Astrocyte of the cerebellum (primary cell): ENCODE data around the gene GTPBP8.

Experiments used
- DNase-seq: peaks from one replicate; pipeline ENCODE4 v3.0.0-alpha.2; 2011; ENCODE audit warnings: low read depth
- H3K4me3 ChIP-seq: 2 replicates; pipeline ENCODE4 v1.5.1; 2011; ENCODE audit warnings: mild to moderate bottlenecking, low read depth, low read length, moderate library complexity
- in situ Hi-C: cut with HindIII; loops from 2 replicates; pipeline ENCODE4 v1.10.0; 2017; ENCODE audit warnings: low sequenced_read_pairs
- TF ChIP-seq, protein P1 (sequence below): IDR thresholded peaks from 2 replicates; pipeline ENCODE4 v1.5.1; 2012; ENCODE audit warnings: low read length, low read depth, moderate library complexity, mild to moderate bottlenecking; ENCODE audit errors: missing control alignments

The GTPBP8 gene

GRCh38 chr3:113005611-113006010 is 14.8 kb downstream of the GTPBP8 start:
- in situ Hi-C loops: no loop called here
- TF ChIP-seq, protein P1, sequence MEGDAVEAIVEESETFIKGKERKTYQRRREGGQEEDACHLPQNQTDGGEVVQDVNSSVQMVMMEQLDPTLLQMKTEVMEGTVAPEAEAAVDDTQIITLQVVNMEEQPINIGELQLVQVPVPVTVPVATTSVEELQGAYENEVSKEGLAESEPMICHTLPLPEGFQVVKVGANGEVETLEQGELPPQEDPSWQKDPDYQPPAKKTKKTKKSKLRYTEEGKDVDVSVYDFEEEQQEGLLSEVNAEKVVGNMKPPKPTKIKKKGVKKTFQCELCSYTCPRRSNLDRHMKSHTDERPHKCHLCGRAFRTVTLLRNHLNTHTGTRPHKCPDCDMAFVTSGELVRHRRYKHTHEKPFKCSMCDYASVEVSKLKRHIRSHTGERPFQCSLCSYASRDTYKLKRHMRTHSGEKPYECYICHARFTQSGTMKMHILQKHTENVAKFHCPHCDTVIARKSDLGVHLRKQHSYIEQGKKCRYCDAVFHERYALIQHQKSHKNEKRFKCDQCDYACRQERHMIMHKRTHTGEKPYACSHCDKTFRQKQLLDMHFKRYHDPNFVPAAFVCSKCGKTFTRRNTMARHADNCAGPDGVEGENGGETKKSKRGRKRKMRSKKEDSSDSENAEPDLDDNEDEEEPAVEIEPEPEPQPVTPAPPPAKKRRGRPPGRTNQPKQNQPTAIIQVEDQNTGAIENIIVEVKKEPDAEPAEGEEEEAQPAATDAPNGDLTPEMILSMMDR: no peak
- no peak overlapping the region for H3K4me3 ChIP-seq
- no peak for DNase-seq

- no peak for DNase-seq
- in situ Hi-C loops: no loop called here
- H3K4me3 ChIP-seq: no peak overlapping the region
- TF ChIP-seq, protein P1: no peak
These were observed 15.7 kb downstream of the GTPBP8 start for GRCh38 chr3:113006359-113007056.

DNA sequence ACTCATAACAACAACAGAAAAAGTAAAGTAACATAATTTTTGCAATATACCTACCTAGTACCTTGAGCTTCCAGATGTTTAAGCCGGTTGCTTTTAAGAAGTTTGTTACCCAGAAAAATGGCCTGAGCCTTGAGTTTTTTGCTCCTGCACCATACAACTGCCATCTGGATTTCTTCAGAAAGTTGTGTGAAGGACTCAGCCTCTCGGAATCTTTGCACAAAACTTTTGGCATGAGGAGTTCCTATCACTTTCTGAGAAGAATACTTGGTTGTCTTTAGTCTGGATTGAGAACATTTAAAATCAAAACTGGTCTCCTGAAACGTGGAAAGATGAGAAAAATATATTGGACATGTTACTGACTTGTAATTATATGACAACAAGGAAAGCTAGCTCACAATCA is 17.3 kb downstream of the GTPBP8 start:
- H3K4me3 ChIP-seq: no peak overlapping the region
- no peak for DNase-seq
- in situ Hi-C loops: no loop called here
- TF ChIP-seq, protein P1: no peak

DNA sequence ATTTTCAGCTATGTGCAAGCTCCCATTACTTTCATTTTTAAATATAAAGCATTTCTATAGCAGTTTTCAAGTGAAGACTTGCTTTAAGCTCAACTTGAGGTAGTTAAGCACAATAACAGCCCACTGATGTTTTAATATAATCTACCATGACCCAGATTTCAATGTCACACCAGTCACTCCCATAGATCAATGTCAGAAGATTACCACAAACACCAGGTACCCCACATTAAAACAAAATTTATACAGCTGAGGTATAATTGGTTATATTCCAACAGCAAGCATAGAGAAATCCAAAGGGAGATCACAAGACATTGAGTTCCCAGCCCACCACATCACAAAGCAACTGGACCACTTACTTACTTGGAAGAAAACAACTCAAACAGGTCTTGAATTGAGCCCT is 22.8 kb downstream of the GTPBP8 start:
- in situ Hi-C loops: no loop called here
- TF ChIP-seq, protein P1: no peak
- H3K4me3 ChIP-seq: no peak overlapping the region
- no peak for DNase-seq

- H3K4me3 ChIP-seq: peak overlapping the region; percentile 87
- in situ Hi-C loops: no loop called here
- TF ChIP-seq, protein P1: no peak
- DNase-seq: no peak
These were observed 27.9 kb downstream of the GTPBP8 start for GRCh38 chr3:113018536-113019181.

DNA sequence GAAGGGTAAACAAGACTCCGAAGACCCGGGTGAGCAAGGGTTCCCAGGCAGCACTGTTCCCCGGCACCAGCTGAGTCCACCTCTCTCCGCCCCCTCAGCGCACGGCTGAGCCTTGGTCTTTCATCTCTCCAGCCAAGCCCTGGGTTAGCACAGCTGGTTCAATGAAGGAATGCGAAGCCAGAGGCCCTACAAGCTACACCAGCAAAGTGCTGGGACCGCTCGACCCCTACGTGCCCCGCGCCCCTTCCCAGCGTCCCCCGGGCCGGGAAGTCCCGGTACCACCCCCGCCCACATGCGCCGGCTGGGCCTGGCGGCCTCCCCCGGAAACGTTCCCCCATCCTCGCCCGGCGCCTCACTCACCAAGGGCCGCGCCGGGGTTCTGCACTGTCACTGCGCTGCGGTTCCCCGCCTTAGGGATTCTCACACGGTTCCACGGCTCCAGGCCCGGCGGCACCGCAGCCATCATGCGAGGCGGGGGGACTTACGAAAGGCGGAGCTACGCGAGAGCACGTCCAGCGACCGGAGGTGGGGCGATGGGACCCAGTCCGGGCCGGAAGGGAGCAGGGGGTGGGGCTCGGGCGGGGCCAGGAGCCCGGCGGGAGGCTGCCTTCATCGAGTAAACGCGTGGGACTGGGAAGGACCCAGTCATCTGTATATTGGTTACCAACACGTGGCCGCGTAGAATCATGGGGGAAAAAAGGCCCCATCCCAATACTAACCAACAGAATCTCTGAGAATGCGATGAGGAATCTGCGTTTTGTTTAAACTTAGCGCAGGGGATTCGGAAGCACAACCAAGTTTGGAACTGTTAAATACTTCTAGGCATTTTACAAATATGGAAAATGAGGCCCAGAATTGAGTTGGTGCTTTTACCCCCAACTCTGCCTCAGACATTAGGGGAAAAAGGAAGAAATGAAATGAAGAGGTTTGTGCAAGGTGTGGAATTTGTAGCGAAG is 28.7 kb downstream of the GTPBP8 start:
- H3K4me3 ChIP-seq: peak overlapping the region; percentile 87
- TF ChIP-seq, protein P1: no peak
- in situ Hi-C loops: no loop called here
- peak; percentile 78 for DNase-seq
